PC-3 (cell line): ENCODE data around the gene CLP1.

Source experiments
- CTCF ChIP-seq: fragments of 300-600 bp; sonication (generic); conservative IDR thresholded peaks from 2 replicates; pipeline ENCODE4 v1.5.1; 2017; ENCODE audit warnings: antibody characterized with exemption, low read depth, mild to moderate bottlenecking, low read length
- EZH2 ChIP-seq: fragments of 300-600 bp; sonication (generic); IDR thresholded peaks from one replicate; pipeline ENCODE4 v1.6.1; 2017; ENCODE audit warnings: antibody characterized with exemption, mild to moderate bottlenecking, low read length; ENCODE audit not compliant: unreplicated experiment

- TF ChIP-seq CTCF (no peak), EZH2 (no peak)
Observed at GRCh38 chr11:57646799-57647303, 10.7 kb upstream of the CLP1 start.
